Caco-2 (cell line): ENCODE measurements around the gene GSK3B. TPM values are rescaled to one million over a fixed set of nuclear protein-coding genes. Genes with fewer than 3 reads are reported as not detected.
A peak's percentile ranks its signal among the peaks of the same experiment; 100 is the strongest.

Experiments
- BruUV-seq: library from RNA; stranded (reverse); fragments of 400-500 nt; replicated peaks from 2 replicates; lab custom pipeline; 2021; lab: Mats Ljungman, UMichigan
- CTCF ChIA-PET: fragments of 300-600 bp; sonication (Branson Sonifier 250); formaldehyde crosslinking; loops from one replicate; lab custom pipeline; 2022; ENCODE audit warnings: antibody characterized with exemption; lab: Charles Lee
- POLR2A ChIA-PET: fragments of 300-600 bp; sonication (Branson Sonifier 250); formaldehyde crosslinking; loops from one replicate; lab custom pipeline; 2022; ENCODE audit warnings: antibody characterized with exemption; lab: Charles Lee
- DNase-seq, 2 experiments: peaks; one replicate each; pipeline versions ENCODE4 v3.0.0 to v3.0.0-alpha.2; 2020 to 2022
- H3K27me3 ChIP-seq: replicated peaks from 2 replicates; pipeline ENCODE4 v1.6.0; 2011; ENCODE audit warnings: low read length; ENCODE audit not compliant: control insufficient read depth, insufficient read depth
- H3K36me3 ChIP-seq: 2 replicates; pipeline ENCODE4 v1.5.1; 2011; ENCODE audit warnings: low read length; ENCODE audit not compliant: control insufficient read depth, insufficient read depth
- H3K4me1 ChIP-seq: fragments of 250-450 bp; sonication (Bioruptor Pico); 2 replicates; pipeline ENCODE4 v1.5.1; 2020; ENCODE audit warnings: mild to moderate bottlenecking
- H3K4me3 ChIP-seq: 2 replicates; pipeline ENCODE4 v1.5.1; 2011; ENCODE audit warnings: low read depth, mild to moderate bottlenecking, control low read depth, low read length
- H3K9me3 ChIP-seq: fragments of 250-450 bp; sonication (Bioruptor Pico); 2 replicates; pipeline ENCODE4 v1.5.1; 2020; ENCODE audit warnings: mild to moderate bottlenecking, moderate library complexity
- H3K27ac Mint-ChIP-seq: one replicate; pipeline ENCODE4 v1.8.0; 2022; ENCODE audit warnings: mixed read lengths; ENCODE audit not compliant: unreplicated experiment
- H3K27me3 Mint-ChIP-seq: one replicate; pipeline ENCODE4 v1.8.0; 2022; ENCODE audit warnings: mixed read lengths; ENCODE audit not compliant: insufficient read depth, unreplicated experiment
- H3K36me3 Mint-ChIP-seq: one replicate; pipeline ENCODE4 v1.8.0; 2022; ENCODE audit warnings: mild to moderate bottlenecking, mixed read lengths; ENCODE audit not compliant: insufficient read depth, unreplicated experiment
- H3K4me1 Mint-ChIP-seq: one replicate; pipeline ENCODE4 v1.8.0; 2022; ENCODE audit warnings: low read depth, mixed read lengths; ENCODE audit not compliant: unreplicated experiment
- H3K4me3 Mint-ChIP-seq: one replicate; pipeline ENCODE4 v1.8.0; 2022; ENCODE audit warnings: mild to moderate bottlenecking, moderate library complexity, mixed read lengths; ENCODE audit not compliant: unreplicated experiment
- H3K9me3 Mint-ChIP-seq: one replicate; pipeline ENCODE4 v1.8.0; 2022; ENCODE audit warnings: mixed read lengths; ENCODE audit not compliant: unreplicated experiment
- intact Hi-C: fragments of 100-400 bp; cut with micrococcal nuclease; formaldehyde crosslinking; loops from one replicate; pipeline ENCODE4 v1.10.0; 2022; ENCODE audit not compliant: unreplicated experiment
- total RNA-seq: library from RNA; stranded (reverse); gene quantifications from 2 replicates; pipeline ENCODE4 v1.2.3, GENCODE V29; 2022
- TF ChIP-seq, protein P1 (sequence below), 2 experiments: fragments of 200-600 bp in 1 of 2; IDR thresholded peaks; 1 replicate in 1 of 2; 2 replicates in 1 of 2; pipeline versions ENCODE4 v1.5.1 to v1.8.0; 2011 to 2022; ENCODE audit warnings: antibody characterized with exemption in 1 of 2, control low read depth in 1 of 2, inconsistent platforms in 1 of 2, low read depth in 1 of 2, low read length in 1 of 2, mild to moderate bottlenecking in 1 of 2, moderate library complexity in 1 of 2; ENCODE audit not compliant: insufficient read depth in 1 of 2, severe bottlenecking in 1 of 2, unreplicated experiment in 1 of 2

GSK3B gene
- total RNA-seq, 1 experiment from 2014 or later, result 55.2 TPM

DNA sequence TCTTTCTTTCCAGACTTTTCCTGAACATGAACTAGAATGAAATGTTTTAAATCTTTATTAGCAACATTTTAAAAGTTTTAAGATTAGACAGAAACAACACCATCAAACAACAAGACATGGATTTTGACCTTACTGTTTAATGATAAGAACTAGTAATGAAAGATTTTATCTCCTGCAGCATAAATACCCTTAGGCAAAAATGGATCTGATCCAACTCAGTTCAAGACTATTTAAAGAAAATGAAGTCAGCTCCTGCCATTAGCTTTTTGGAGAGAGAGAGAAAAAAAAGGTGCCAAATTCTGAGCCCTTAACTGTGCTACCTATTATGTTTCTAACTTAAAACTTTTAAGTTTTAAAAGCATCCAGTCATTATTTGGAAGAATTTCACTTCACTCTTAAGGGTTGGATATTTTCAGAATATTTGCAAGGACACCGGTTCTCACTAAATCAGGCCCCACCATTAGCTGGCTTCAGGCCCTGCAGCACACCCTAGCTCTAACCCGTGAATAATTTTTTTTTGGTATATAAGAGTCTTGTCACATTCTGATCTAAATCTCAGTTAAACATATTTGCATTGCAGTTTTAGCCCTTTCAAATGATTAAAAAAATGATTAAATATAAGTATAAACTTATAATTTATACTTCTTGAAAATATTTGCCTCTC lies 252.3 kb downstream of the GSK3B start:
- Mint-ChIP-seq H3K4me1 (no peaks in the 10 kb centered on the region), H3K36me3 (peaks cover 19% of the 10 kb centered on the region), H3K9me3 (peaks cover 10% of the 10 kb centered on the region), H3K27ac (no peak overlapping the region), H3K27me3 (no peaks in the 10 kb centered on the region), H3K4me3 (no peak overlapping the region)
- Histone ChIP-seq H3K9me3 (no peaks in the 10 kb centered on the region), H3K4me3 (no peak overlapping the region), H3K4me1 (peaks cover 5% of the 10 kb centered on the region; the same call in 1 of the 2 replicates), H3K27me3 (no peaks in the 10 kb centered on the region), H3K36me3 (no peaks in the 10 kb centered on the region)
- ChIA-PET CTCF (no interaction called here), POLR2A (no interaction called here)
- TSS peak; percentile 13 for BruUV-seq
- TF ChIP-seq, protein P1, sequence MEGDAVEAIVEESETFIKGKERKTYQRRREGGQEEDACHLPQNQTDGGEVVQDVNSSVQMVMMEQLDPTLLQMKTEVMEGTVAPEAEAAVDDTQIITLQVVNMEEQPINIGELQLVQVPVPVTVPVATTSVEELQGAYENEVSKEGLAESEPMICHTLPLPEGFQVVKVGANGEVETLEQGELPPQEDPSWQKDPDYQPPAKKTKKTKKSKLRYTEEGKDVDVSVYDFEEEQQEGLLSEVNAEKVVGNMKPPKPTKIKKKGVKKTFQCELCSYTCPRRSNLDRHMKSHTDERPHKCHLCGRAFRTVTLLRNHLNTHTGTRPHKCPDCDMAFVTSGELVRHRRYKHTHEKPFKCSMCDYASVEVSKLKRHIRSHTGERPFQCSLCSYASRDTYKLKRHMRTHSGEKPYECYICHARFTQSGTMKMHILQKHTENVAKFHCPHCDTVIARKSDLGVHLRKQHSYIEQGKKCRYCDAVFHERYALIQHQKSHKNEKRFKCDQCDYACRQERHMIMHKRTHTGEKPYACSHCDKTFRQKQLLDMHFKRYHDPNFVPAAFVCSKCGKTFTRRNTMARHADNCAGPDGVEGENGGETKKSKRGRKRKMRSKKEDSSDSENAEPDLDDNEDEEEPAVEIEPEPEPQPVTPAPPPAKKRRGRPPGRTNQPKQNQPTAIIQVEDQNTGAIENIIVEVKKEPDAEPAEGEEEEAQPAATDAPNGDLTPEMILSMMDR (IDR thresholded peaks at IDR 0.05; ENCODE audit: insufficient read depth in 1 of 2, low read depth in 1 of 2, low read length in 1 of 2, severe bottlenecking in 1 of 2, unreplicated experiment in 1 of 2), result no peak
- no peak for DNase-seq
- intact Hi-C loops, result no loop called here

DNA sequence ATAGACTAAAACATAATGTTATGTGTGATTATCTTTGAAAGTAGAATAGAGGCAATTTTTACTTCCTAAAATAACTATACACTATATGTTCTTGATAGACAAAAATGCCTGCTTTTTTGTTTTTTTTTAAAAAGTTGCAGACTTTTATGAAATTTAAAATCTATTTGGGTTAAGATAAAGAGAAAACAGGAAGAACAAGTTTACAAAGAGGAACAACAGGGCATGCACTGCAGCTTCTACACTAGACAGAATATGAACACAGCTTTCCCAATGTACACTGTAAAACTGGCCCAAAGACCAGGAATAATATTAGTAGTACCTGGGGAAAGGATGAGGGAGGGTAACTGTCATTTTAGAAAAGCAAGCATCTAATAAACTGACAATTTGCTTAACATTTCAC lies 258.7 kb downstream of the GSK3B start:
- DNase-seq, result no peak
- H3K4me3 Mint-ChIP-seq, result no peak overlapping the region
- no peak overlapping the region for H3K27ac Mint-ChIP-seq
- ChIA-PET CTCF (no interaction called here), POLR2A (no interaction called here)
- H3K9me3 ChIP-seq, result no peaks in the 10 kb centered on the region
- H3K9me3 Mint-ChIP-seq, result no peaks in the 10 kb centered on the region
- BruUV-seq, result no TSS peak
- H3K36me3 Mint-ChIP-seq, result peaks cover 15% of the 10 kb centered on the region
- H3K4me3 ChIP-seq, result no peak overlapping the region
- intact Hi-C loops, result no loop called here
- no peaks in the 10 kb centered on the region for H3K27me3 ChIP-seq
- H3K36me3 ChIP-seq, result no peaks in the 10 kb centered on the region
- H3K4me1 Mint-ChIP-seq, result peaks cover 7% of the 10 kb centered on the region
- no peaks in the 10 kb centered on the region for H3K27me3 Mint-ChIP-seq
- TF ChIP-seq, protein P1 (IDR thresholded peaks at IDR 0.05; ENCODE audit: insufficient read depth in 1 of 2, low read depth in 1 of 2, low read length in 1 of 2, severe bottlenecking in 1 of 2, unreplicated experiment in 1 of 2), result no peak
- H3K4me1 ChIP-seq, result peaks cover 18% of the 10 kb centered on the region; the same call in 1 of the 2 replicates

DNA sequence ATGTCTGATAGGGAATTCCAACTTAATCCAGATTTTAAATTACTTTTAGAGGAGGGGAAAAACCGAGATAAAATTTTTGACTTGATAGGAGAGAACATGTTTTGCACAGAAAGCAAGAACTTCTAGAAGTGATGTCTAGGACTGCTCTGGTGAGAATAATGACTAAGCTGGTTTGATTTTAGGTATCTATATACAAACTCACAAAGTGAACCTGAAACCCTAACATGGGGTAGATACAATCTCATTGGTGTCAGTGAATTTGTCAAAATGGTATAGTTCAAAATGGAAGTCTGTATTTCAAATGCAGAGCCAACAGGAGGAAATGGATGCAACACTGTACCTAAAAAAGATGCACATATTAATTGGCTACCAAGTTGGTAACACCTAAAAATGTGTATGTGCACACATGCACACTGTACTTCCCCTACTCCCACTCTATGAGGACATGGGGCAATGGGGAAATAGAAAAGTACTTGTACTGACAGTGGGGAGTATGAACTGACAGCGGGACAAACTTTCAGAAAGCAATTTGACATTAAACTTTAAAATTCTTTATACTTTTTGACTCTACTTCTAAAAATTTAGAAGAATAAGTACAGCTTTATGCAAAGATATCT lies 259.4 kb downstream of the GSK3B start:
- BruUV-seq, result no TSS peak
- H3K36me3 Mint-ChIP-seq, result peaks cover 15% of the 10 kb centered on the region
- intact Hi-C loops, result loop anchor here (5.0 kb wide), 1 partner anchor 347 kb away; no protein-coding TSS in a partner anchor
- H3K4me3 ChIP-seq, result no peak overlapping the region
- TF ChIP-seq, protein P1 (IDR thresholded peaks at IDR 0.05; ENCODE audit: insufficient read depth in 1 of 2, low read depth in 1 of 2, low read length in 1 of 2, severe bottlenecking in 1 of 2, unreplicated experiment in 1 of 2), result no peak
- H3K27me3 ChIP-seq, result no peaks in the 10 kb centered on the region
- H3K4me1 ChIP-seq, result peaks cover 18% of the 10 kb centered on the region; the same call in 1 of the 2 replicates
- DNase-seq, result no peak
- H3K27ac Mint-ChIP-seq, result no peak overlapping the region
- no peak overlapping the region for H3K4me3 Mint-ChIP-seq
- H3K36me3 ChIP-seq, result no peaks in the 10 kb centered on the region
- H3K4me1 Mint-ChIP-seq, result peaks cover 7% of the 10 kb centered on the region
- no peaks in the 10 kb centered on the region for H3K9me3 ChIP-seq
- ChIA-PET POLR2A (no interaction called here), CTCF (no interaction called here)
- H3K9me3 Mint-ChIP-seq, result no peaks in the 10 kb centered on the region
- H3K27me3 Mint-ChIP-seq, result no peaks in the 10 kb centered on the region
